Motor neuron (in vitro differentiated cells): Measurements from ENCODE around the gene LGSN. TPM values are rescaled to one million over a fixed set of nuclear protein-coding genes. Genes with fewer than 3 reads are reported as not detected.
"Not testable (repeated sequence)": the region's sequence is repeated elsewhere in the genome, so short reads cannot be mapped to it uniquely, and the experiment has no call there.

ENCODE experiments used
- ATAC-seq, 8 experiments: fragments of 200-7000 bp; cut with Tn5 transposase; replicated peaks in 6 of 8; 2 replicates each; pipeline ENCODE4 v1.8.0; 2021; ENCODE audit warnings: mild to moderate bottlenecking in 8 of 8, moderate library complexity in 8 of 8
- H3K27ac ChIP-seq, 2 donors: fragments of 250-450 bp; sonication (Bioruptor Pico); 2 replicates each; pipeline ENCODE4 v1.9.0; 2021; ENCODE audit warnings: antibody characterized with exemption in 2 of 2, mild to moderate bottlenecking in 2 of 2, moderate library complexity in 1 of 2
- H3K4me1 ChIP-seq, 2 donors: fragments of 250-450 bp; sonication (Bioruptor Pico); replicated peaks in 1 of 2; 2 replicates each; pipeline ENCODE4 v1.6.1; 2021; ENCODE audit warnings: antibody characterized with exemption in 2 of 2, mild to moderate bottlenecking in 2 of 2, moderate library complexity in 1 of 2
- H3K4me3 ChIP-seq, 5 donors: fragments of 250-450 bp; sonication (Bioruptor Pico); 2 replicates each; pipeline ENCODE4 v1.9.0; 2021; ENCODE audit warnings: antibody characterized with exemption in 5 of 5, mild to moderate bottlenecking in 5 of 5, moderate library complexity in 4 of 5
- WGBS, 10 experiments: fragments of 450-650 bp; shearing (Covaris generic); methylation state at CpG; one replicate each; pipeline ENCODE4 v1.0.0; 2022; 5-methylcytosine and 5-hydroxymethylcytosine counted together
- in situ Hi-C, 9 experiments: fragments of 400-800 bp; cut with MboI; loops; one replicate each; pipeline ENCODE4 v1.15.0; 2021; ENCODE audit warnings: low sequenced_read_pairs in 9 of 9, low pct_unique_long_range_greater_than_20kb in 2 of 9; ENCODE audit not compliant: unreplicated experiment in 9 of 9
- total RNA-seq, 8 experiments: library from RNA; unstranded; fragments of 300-600 nt; gene quantifications; 2 replicates each; pipeline versions ENCODE4 v1.2.3 to v1.2.4, GENCODE V29; 2022

The LGSN gene
- total RNA-seq: under 1 TPM in 6 of 8 experiments, not detected in 2; 0.05 to 0.46 (median 0.19) TPM

- no peak within 1 kb of the TSS for H3K4me3 ChIP-seq
- 19 to 92% (median 67%) methylated on average over 1 to 4 of the region's 4 CpGs for WGBS, 10 experiments
- in situ Hi-C loops: no loop called here
- H3K27ac ChIP-seq: no peak within 1 kb of the TSS
- H3K4me1 ChIP-seq: peaks cover 0 to 4% of the 10 kb centered on the region in 2 donors
- ATAC-seq: peak in 3 of 8 experiments; percentile 50 to 63 (median 54)
These were observed at the start of gene LGSN for GRCh38 chr6:63319939-63320338. TSS of gene LGSN (minus strand) at chr6:63319983. CDS start at chr6:63319943, 40 bp downstream.

- in situ Hi-C loops: loop anchor here in 3 of 9 experiments (25.0 kb wide), 2 partner anchors 394 to 419 kb away; no protein-coding TSS in a partner anchor
- Histone ChIP-seq H3K27ac (no peak overlapping the region), H3K4me1 (no peaks in the 10 kb centered on the region), H3K4me3 (no peak overlapping the region)
- no peak for ATAC-seq
- 11 to 81% (median 62%) methylated on average over 2 to 7 of the region's 7 CpGs for WGBS, 10 experiments
These were observed 48.6 kb upstream of the LGSN start for GRCh38 chr6:63368347-63368746.

GRCh38 chr6:63362500-63363120, 42.8 kb upstream of the LGSN start:
- WGBS, 10 experiments: 0 to 100% (median 66%) methylated on average over 1 to 6 of the region's 10 CpGs; no CpG with 5 or more reads in 4 of the 10 experiments
- ATAC-seq: not testable (repeated sequence)

GRCh38 chr6:63357384-63357783, 37.6 kb upstream of the LGSN start:
- not testable (repeated sequence) for ATAC-seq, H3K27ac ChIP-seq, H3K4me1 ChIP-seq, H3K4me3 ChIP-seq
- in situ Hi-C loops: loop anchor here in 3 of 9 experiments (25.0 kb wide), 2 partner anchors 405 to 430 kb away; no protein-coding TSS in a partner anchor
- 100% methylated on average over 1 of the region's 3 CpGs; no CpG with 5 or more reads in 9 of the 10 experiments for WGBS, 10 experiments

More at GRCh38 chr6:63362500-63363120, 42.8 kb upstream of the LGSN start:
- H3K4me3 ChIP-seq, H3K27ac ChIP-seq, H3K4me1 ChIP-seq: not testable (repeated sequence)
- in situ Hi-C loops: loop anchor here in 3 of 9 experiments (25.0 kb wide), 2 partner anchors 400 to 425 kb away; no protein-coding TSS in a partner anchor

GRCh38 chr6:63355632-63356031, 35.8 kb upstream of the LGSN start:
- no peaks in the 10 kb centered on the region for H3K4me1 ChIP-seq
- H3K27ac ChIP-seq: no peak overlapping the region
- H3K4me3 ChIP-seq: no peak overlapping the region
- in situ Hi-C loops: loop anchor here in 3 of 9 experiments (25.0 kb wide), 2 partner anchors 407 to 432 kb away; no protein-coding TSS in a partner anchor
- 14 to 100% (median 94%) methylated on average over 1 to 4 of the region's 4 CpGs; no CpG with 5 or more reads in 2 of the 10 experiments for whole genome bisulfite sequencing, 10 experiments
- no peak for ATAC-seq

GRCh38 chr6:63353286-63353630, 33.5 kb upstream of the LGSN start:
- in situ Hi-C loops: loop anchor here in 3 of 9 experiments (25.0 kb wide), 2 partner anchors 409 to 434 kb away; no protein-coding TSS in a partner anchor
- no peak for ATAC-seq
- Histone ChIP-seq H3K4me1 (no peaks in the 10 kb centered on the region), H3K27ac (no peak overlapping the region), H3K4me3 (no peak overlapping the region)
- WGBS, 10 experiments: 22 to 100% (median 89%) methylated on average over 1 of the region's 1 CpG; no CpG with 5 or more reads in 1 of the 10 experiments

- WGBS, 10 experiments: 51 to 96% (median 65%) methylated on average over 1 to 6 of the region's 7 CpGs; no CpG with 5 or more reads in 2 of the 10 experiments
- peak in 7 of 8 experiments; percentile 24 to 82 (median 63) for ATAC-seq
- H3K4me1 ChIP-seq: no peaks in the 10 kb centered on the region
- in situ Hi-C loops: loop anchor here in 3 of 9 experiments (25.0 kb wide), 2 partner anchors 410 to 435 kb away; no protein-coding TSS in a partner anchor
- no peak overlapping the region for H3K27ac ChIP-seq
- no peak overlapping the region for H3K4me3 ChIP-seq
These were observed 32.9 kb upstream of the LGSN start for GRCh38 chr6:63352544-63353285.

GRCh38 chr6:63352069-63352543, 32.3 kb upstream of the LGSN start:
- WGBS, 10 experiments: 40 to 100% (median 73%) methylated on average over 1 to 4 of the region's 4 CpGs; no CpG with 5 or more reads in 1 of the 10 experiments
- in situ Hi-C loops: loop anchor here in 3 of 9 experiments (25.0 kb wide), 2 partner anchors 410 to 435 kb away; no protein-coding TSS in a partner anchor
- Histone ChIP-seq H3K4me1 (no peaks in the 10 kb centered on the region), H3K27ac (no peak overlapping the region), H3K4me3 (no peak overlapping the region)
- peak in 2 of 8 experiments; percentile 43 to 53 for ATAC-seq

- H3K27ac ChIP-seq: no peak overlapping the region
- H3K4me3 ChIP-seq: no peak overlapping the region
- in situ Hi-C loops: loop anchor here in 1 of 9 experiments (25.0 kb wide), 1 partner anchor 438 kb away; no protein-coding TSS in a partner anchor
- WGBS, 10 experiments: 72 to 100% (median 84%) methylated on average over 1 to 3 of the region's 3 CpGs; no CpG with 5 or more reads in 4 of the 10 experiments
- no peaks in the 10 kb centered on the region for H3K4me1 ChIP-seq
- ATAC-seq: no peak
These were observed 29.6 kb upstream of the LGSN start for GRCh38 chr6:63349401-63349800.

- H3K4me1 ChIP-seq: no peaks in the 10 kb centered on the region
- in situ Hi-C loops: loop anchor here in 1 of 9 experiments (25.0 kb wide), 1 partner anchor 438 kb away; no protein-coding TSS in a partner anchor
- ATAC-seq: no peak
- 60 to 100% (median 80%) methylated on average over 1 to 3 of the region's 3 CpGs; no CpG with 5 or more reads in 3 of the 10 experiments for WGBS, 10 experiments
- H3K4me3 ChIP-seq: no peak overlapping the region
- no peak overlapping the region for H3K27ac ChIP-seq
These were observed 29.1 kb upstream of the LGSN start for GRCh38 chr6:63348836-63349235.

- in situ Hi-C loops: loop anchor here in 1 of 9 experiments (25.0 kb wide), 1 partner anchor 440 kb away; no protein-coding TSS in a partner anchor
- Histone ChIP-seq H3K27ac (no peak overlapping the region), H3K4me3 (no peak overlapping the region), H3K4me1 (no peaks in the 10 kb centered on the region)
- 0 to 100% (median 73%) methylated on average over 2 of the region's 2 CpGs for WGBS, 10 experiments
- ATAC-seq: peak in 2 of 8 experiments; percentile 85 to 89
These were observed 27.8 kb upstream of the LGSN start for GRCh38 chr6:63347599-63347998.

- ATAC-seq: no peak
- no peak overlapping the region for H3K4me3 ChIP-seq
- 60 to 100% (median 80%) methylated on average over 1 to 7 of the region's 7 CpGs; no CpG with 5 or more reads in 1 of the 10 experiments for WGBS, 10 experiments
- no peaks in the 10 kb centered on the region for H3K4me1 ChIP-seq
- H3K27ac ChIP-seq: no peak overlapping the region
- in situ Hi-C loops: loop anchor here in 1 of 9 experiments (25.0 kb wide), 1 partner anchor 441 kb away; no protein-coding TSS in a partner anchor
These were observed 26.5 kb upstream of the LGSN start for GRCh38 chr6:63346217-63346835.
